IMR-90 (cell line): Measurements from ENCODE around the gene UNC93A.

Experiments used
- BHLHE40 ChIP-seq: fragments of 150-350 bp; IDR thresholded peaks from 2 replicates; pipeline ENCODE4 v1.6.1; 2016; ENCODE audit warnings: mild to moderate bottlenecking, low read depth, low read length
- MXI1 ChIP-seq: IDR thresholded peaks from 2 replicates; pipeline ENCODE4 v1.6.1; 2012; ENCODE audit warnings: low read depth, mild to moderate bottlenecking, low read length, moderate library complexity, borderline replicate concordance
- POLR2A ChIP-seq: IDR thresholded peaks from 2 replicates; pipeline ENCODE4 v1.6.1; 2012; ENCODE audit warnings: mild to moderate bottlenecking, low read depth, low read length
- RAD21 ChIP-seq: IDR thresholded peaks from 2 replicates; pipeline ENCODE4 v1.6.1; 2012; ENCODE audit warnings: low read length, improper control_type of control experiment
- RCOR1 ChIP-seq: IDR thresholded peaks from 2 replicates; pipeline ENCODE4 v1.6.1; 2012; ENCODE audit warnings: mild to moderate bottlenecking, low read length, improper control_type of control experiment; ENCODE audit not compliant: insufficient replicate concordance
- SMC3 ChIP-seq: fragments of 150-350 bp; IDR thresholded peaks from 2 replicates; pipeline ENCODE4 v1.6.1; 2016; ENCODE audit warnings: low read depth, mild to moderate bottlenecking, antibody characterized with exemption, low read length, moderate library complexity
- TF ChIP-seq, protein P1 (sequence below): conservative IDR thresholded peaks from 2 replicates; pipeline ENCODE4 v1.5.1; 2012; ENCODE audit warnings: mild to moderate bottlenecking, low read depth, low read length, improper control_type of control experiment
- TF ChIP-seq, protein P2 (sequence below): fragments of 150-350 bp; IDR thresholded peaks from 2 replicates; pipeline ENCODE4 v1.6.1; 2017; ENCODE audit warnings: mild to moderate bottlenecking, antibody characterized with exemption, low read length, low read depth

DNA sequence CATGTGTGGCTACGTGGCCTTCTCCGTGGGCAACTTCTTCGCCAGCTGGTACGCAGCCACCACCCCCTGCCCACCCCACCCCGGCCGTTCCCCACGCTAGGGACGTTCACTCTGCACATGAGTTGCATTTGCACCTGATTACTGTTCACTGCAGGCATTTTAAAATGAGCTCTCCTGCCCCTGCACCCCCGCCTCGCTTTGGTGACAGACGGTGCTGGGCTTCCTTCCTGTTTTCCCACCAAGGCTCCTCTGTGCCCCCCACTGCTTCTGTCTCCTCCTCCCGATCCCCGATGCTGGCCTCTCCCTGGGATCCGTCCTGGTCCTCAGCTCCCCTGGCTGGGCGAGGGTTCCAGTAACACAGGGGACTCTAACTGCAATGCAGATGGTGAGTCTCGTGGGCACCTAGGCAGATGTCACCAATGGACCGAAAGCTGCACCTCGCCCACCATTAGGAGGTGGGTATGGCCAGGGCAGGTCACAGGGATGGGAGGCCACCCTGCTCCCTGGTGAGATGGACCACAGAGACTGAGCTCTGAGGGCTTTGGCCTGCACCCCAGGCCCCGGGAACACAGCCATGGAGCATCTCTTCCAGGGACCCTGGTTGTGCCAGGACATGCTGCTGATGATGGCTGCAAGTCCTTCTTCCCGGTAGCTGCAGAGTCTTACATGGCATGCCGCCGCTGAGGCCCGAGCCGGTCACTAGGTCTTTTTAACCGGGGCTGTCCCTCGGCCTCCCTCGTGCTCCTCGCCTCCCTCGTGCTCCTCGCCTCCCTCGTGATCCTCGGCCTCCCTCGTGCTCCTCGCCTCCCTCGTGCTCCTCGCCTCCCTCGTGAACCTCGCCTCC lies 3.8 kb downstream of the UNC93A start:
- TF ChIP-seq, protein P1, sequence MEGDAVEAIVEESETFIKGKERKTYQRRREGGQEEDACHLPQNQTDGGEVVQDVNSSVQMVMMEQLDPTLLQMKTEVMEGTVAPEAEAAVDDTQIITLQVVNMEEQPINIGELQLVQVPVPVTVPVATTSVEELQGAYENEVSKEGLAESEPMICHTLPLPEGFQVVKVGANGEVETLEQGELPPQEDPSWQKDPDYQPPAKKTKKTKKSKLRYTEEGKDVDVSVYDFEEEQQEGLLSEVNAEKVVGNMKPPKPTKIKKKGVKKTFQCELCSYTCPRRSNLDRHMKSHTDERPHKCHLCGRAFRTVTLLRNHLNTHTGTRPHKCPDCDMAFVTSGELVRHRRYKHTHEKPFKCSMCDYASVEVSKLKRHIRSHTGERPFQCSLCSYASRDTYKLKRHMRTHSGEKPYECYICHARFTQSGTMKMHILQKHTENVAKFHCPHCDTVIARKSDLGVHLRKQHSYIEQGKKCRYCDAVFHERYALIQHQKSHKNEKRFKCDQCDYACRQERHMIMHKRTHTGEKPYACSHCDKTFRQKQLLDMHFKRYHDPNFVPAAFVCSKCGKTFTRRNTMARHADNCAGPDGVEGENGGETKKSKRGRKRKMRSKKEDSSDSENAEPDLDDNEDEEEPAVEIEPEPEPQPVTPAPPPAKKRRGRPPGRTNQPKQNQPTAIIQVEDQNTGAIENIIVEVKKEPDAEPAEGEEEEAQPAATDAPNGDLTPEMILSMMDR = no peak
- TF ChIP-seq POLR2A = no peak
- no peak for TF ChIP-seq MXI1
- no peak for TF ChIP-seq RCOR1
- no peak for TF ChIP-seq SMC3
- TF ChIP-seq, protein P2, sequence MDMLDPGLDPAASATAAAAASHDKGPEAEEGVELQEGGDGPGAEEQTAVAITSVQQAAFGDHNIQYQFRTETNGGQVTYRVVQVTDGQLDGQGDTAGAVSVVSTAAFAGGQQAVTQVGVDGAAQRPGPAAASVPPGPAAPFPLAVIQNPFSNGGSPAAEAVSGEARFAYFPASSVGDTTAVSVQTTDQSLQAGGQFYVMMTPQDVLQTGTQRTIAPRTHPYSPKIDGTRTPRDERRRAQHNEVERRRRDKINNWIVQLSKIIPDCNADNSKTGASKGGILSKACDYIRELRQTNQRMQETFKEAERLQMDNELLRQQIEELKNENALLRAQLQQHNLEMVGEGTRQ = no peak
- no peak for TF ChIP-seq RAD21
- TF ChIP-seq BHLHE40 = no peak
